ENCODE results near the gene GPR141.

The GPR141 gene

DNA sequence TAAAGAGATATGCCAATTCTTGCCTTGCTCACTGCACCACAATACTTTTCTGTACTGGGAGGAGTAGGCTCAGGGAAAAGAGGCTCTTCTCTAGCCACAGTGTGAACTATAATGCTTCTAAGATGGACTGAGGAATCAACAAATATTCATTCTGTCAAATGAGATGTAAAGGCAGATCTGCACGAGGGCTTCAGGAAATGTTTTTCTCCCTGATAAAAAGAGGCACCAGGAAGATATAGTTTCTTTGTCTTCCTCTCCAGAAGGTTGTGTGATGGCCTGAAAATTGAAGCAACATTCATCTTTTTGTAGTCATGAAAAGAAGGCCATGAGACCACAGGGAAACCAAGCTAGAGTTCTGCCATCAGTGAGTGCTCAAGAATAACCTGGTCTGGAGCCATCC lies 85.7 kb downstream of the GPR141 start:
- no peak overlapping the region for H3K4me2 ChIP-seq (ENCODE audit: low read length)
- no peaks in the 10 kb centered on the region for H3K9me3 ChIP-seq (ENCODE audit: insufficient read depth, low read length)
- no peaks in the 10 kb centered on the region for H3K27me3 ChIP-seq (ENCODE audit: low read depth, low read length)
- H3K9ac ChIP-seq (ENCODE audit: low read length): no peak overlapping the region
- no peaks in the 10 kb centered on the region for H4K20me1 ChIP-seq (ENCODE audit: insufficient read depth, low read length)
- no peak overlapping the region for H2AFZ ChIP-seq (ENCODE audit: low read depth, low read length)
- H3K27ac ChIP-seq (ENCODE audit: low read length): no peak overlapping the region
- H3K4me1 ChIP-seq (ENCODE audit: low read length): peaks cover 23% of the 10 kb centered on the region
- H3K36me3 ChIP-seq (replicated peaks; ENCODE audit: low read depth, low read length): no peaks in the 10 kb centered on the region
- H3K4me3 ChIP-seq (ENCODE audit: low read length): no peak overlapping the region
- TF ChIP-seq EZH2phosphoT487 (IDR thresholded peaks at IDR 0.05; ENCODE audit: low read depth): no peak
- TF ChIP-seq, protein P1, sequence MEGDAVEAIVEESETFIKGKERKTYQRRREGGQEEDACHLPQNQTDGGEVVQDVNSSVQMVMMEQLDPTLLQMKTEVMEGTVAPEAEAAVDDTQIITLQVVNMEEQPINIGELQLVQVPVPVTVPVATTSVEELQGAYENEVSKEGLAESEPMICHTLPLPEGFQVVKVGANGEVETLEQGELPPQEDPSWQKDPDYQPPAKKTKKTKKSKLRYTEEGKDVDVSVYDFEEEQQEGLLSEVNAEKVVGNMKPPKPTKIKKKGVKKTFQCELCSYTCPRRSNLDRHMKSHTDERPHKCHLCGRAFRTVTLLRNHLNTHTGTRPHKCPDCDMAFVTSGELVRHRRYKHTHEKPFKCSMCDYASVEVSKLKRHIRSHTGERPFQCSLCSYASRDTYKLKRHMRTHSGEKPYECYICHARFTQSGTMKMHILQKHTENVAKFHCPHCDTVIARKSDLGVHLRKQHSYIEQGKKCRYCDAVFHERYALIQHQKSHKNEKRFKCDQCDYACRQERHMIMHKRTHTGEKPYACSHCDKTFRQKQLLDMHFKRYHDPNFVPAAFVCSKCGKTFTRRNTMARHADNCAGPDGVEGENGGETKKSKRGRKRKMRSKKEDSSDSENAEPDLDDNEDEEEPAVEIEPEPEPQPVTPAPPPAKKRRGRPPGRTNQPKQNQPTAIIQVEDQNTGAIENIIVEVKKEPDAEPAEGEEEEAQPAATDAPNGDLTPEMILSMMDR (IDR thresholded peaks at IDR 0.05; ENCODE audit: low read depth, low read length): no peak
- H3K79me2 ChIP-seq (ENCODE audit: low read length): no peaks in the 10 kb centered on the region

DNA sequence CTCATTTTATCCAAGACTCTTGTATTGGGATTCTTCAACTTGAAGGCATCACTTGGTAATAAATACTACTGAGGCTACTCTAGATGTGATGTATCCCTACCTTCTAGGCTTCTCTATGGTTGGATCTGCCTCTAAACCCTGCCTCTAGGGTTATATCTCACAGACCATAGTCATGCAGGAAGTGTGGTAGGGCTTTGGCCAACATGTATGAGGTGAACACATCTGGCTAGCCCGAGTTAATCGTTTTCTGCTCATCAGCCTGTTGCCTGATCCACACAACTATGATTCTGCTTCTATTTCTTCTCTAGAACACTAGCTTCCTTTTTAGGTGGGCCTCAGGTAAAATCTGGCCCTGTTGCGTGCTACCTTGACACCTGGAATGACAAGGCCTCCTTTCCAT lies 86.2 kb downstream of the GPR141 start:
- no peak overlapping the region for H3K4me2 ChIP-seq (ENCODE audit: low read length)
- TF ChIP-seq EZH2phosphoT487 (IDR thresholded peaks at IDR 0.05; ENCODE audit: low read depth): no peak
- TF ChIP-seq, protein P1 (IDR thresholded peaks at IDR 0.05; ENCODE audit: low read depth, low read length): no peak

DNA sequence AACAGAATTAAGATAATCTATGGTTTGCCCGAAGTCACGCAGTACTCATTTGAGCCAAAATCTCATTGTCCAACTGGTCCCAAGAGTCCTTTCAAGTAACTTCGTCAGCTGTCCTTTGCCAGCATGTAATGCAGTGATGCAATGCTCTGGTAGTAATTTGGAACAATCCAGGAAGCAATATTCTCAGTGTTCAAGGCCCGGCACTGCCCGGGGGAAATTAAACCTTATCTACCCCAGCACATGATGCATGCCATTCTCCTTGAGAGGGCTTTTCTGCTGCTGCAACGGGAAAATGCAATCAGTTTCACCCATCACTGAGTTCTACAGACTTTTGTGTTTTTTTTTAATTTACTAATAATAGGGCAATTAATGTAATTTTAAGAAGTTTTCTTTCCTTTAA lies 87.3 kb downstream of the GPR141 start:
- Histone ChIP-seq H3K36me3 (replicated peaks; ENCODE audit: low read depth, low read length) (no peaks in the 10 kb centered on the region), H2AFZ (ENCODE audit: low read depth, low read length) (no peak overlapping the region), H3K27ac (ENCODE audit: low read length) (no peak overlapping the region), H3K4me2 (ENCODE audit: low read length) (no peak overlapping the region), H3K4me3 (ENCODE audit: low read length) (no peak overlapping the region), H3K9me3 (ENCODE audit: insufficient read depth, low read length) (no peaks in the 10 kb centered on the region), H3K9ac (ENCODE audit: low read length) (no peak overlapping the region), H3K4me1 (ENCODE audit: low read length) (peaks cover 16% of the 10 kb centered on the region), H3K79me2 (ENCODE audit: low read length) (no peaks in the 10 kb centered on the region), H3K27me3 (ENCODE audit: low read depth, low read length) (no peaks in the 10 kb centered on the region), H4K20me1 (ENCODE audit: insufficient read depth, low read length) (no peaks in the 10 kb centered on the region)
- TF ChIP-seq, protein P1 (IDR thresholded peaks at IDR 0.05; ENCODE audit: low read depth, low read length): no peak
- no peak for TF ChIP-seq EZH2phosphoT487 (IDR thresholded peaks at IDR 0.05; ENCODE audit: low read depth)

More for the DNA sequence above, 86.2 kb downstream of the GPR141 start:
- no peak overlapping the region for H2AFZ ChIP-seq (ENCODE audit: low read depth, low read length)
- H3K79me2 ChIP-seq (ENCODE audit: low read length): no peaks in the 10 kb centered on the region
- H3K27me3 ChIP-seq (ENCODE audit: low read depth, low read length): no peaks in the 10 kb centered on the region
- no peaks in the 10 kb centered on the region for H3K9me3 ChIP-seq (ENCODE audit: insufficient read depth, low read length)
- no peaks in the 10 kb centered on the region for H4K20me1 ChIP-seq (ENCODE audit: insufficient read depth, low read length)
- H3K4me1 ChIP-seq (ENCODE audit: low read length): peaks cover 23% of the 10 kb centered on the region
- no peak overlapping the region for H3K27ac ChIP-seq (ENCODE audit: low read length)
- H3K4me3 ChIP-seq (ENCODE audit: low read length): no peak overlapping the region
- no peak overlapping the region for H3K9ac ChIP-seq (ENCODE audit: low read length)
- H3K36me3 ChIP-seq (replicated peaks; ENCODE audit: low read depth, low read length): no peaks in the 10 kb centered on the region

DNA sequence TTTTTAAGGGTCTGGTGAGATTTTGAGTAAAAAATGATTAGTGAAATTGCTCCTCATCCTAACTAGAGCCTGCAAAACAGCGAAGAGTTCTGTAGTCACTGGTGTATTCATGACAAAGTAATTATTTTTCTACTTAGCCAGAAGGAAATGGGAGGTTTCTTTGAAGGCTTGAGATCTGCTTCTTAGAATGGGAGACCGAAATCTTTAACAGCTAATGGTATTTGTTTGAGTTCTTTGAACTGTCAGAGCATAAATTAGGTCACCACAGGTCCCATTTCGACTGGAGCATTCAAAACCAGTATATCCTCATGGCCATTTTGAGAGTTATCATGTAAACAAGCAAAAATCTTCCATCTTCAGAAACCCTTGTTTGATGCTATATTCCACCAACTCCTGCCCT lies 87.8 kb downstream of the GPR141 start:
- H3K9me3 ChIP-seq (ENCODE audit: insufficient read depth, low read length): 0 out of 2 replicates have a peak, but pooled peaks cover 3% of the 10 kb centered on the region
- no peak overlapping the region for H2AFZ ChIP-seq (ENCODE audit: low read depth, low read length)
- H3K4me3 ChIP-seq (ENCODE audit: low read length): no peak overlapping the region
- no peaks in the 10 kb centered on the region for H3K79me2 ChIP-seq (ENCODE audit: low read length)
- H3K4me1 ChIP-seq (ENCODE audit: low read length): peaks cover 11% of the 10 kb centered on the region
- no peak overlapping the region for H3K9ac ChIP-seq (ENCODE audit: low read length)
- no peak for TF ChIP-seq EZH2phosphoT487 (IDR thresholded peaks at IDR 0.05; ENCODE audit: low read depth)
- TF ChIP-seq, protein P1 (IDR thresholded peaks at IDR 0.05; ENCODE audit: low read depth, low read length): no peak
- no peak overlapping the region for H3K27ac ChIP-seq (ENCODE audit: low read length)
- no peak overlapping the region for H3K4me2 ChIP-seq (ENCODE audit: low read length)
- no peaks in the 10 kb centered on the region for H4K20me1 ChIP-seq (ENCODE audit: insufficient read depth, low read length)
- no peaks in the 10 kb centered on the region for H3K27me3 ChIP-seq (ENCODE audit: low read depth, low read length)
- H3K36me3 ChIP-seq (replicated peaks; ENCODE audit: low read depth, low read length): no peaks in the 10 kb centered on the region
